Cardiac muscle cell (in vitro differentiated cells and primary cell): ENCODE data around the gene SCTR. TPM values are rescaled to one million over a fixed set of nuclear protein-coding genes. Genes with fewer than 3 reads are reported as not detected.

Experiments used
- DNase-seq, 2 donors: peaks; one replicate each; pipeline versions ENCODE4 v3.0.0 to v3.0.0-alpha.2; 2010 to 2017; ENCODE audit warnings: low read depth in 1 of 2, low spot score in 1 of 2
- H3K27ac ChIP-seq: fragments of 200-600 bp; sonication (generic); 2 replicates; pipeline ENCODE4 v1.5.1; 2016
- H3K27me3 ChIP-seq: fragments of 200-600 bp; sonication (generic); 2 replicates; pipeline ENCODE4 v1.6.0; 2016; ENCODE audit warnings: control low read depth
- H3K36me3 ChIP-seq: fragments of 200-600 bp; sonication (generic); 2 replicates; pipeline ENCODE4 v1.5.1; 2016; ENCODE audit warnings: control low read depth
- H3K4me1 ChIP-seq: fragments of 200-600 bp; sonication (generic); 2 replicates; pipeline ENCODE4 v1.8.1; 2017; ENCODE audit warnings: low read depth, mild to moderate bottlenecking, mixed run types
- H3K4me3 ChIP-seq: fragments of 200-600 bp; sonication (generic); 2 replicates; pipeline ENCODE4 v1.5.1; 2016; ENCODE audit warnings: mild to moderate bottlenecking
- H3K9me3 ChIP-seq: fragments of 200-600 bp; sonication (generic); 2 replicates; pipeline ENCODE4 v1.5.1; 2017; ENCODE audit warnings: low read depth, mild to moderate bottlenecking, control low read depth
- polyA plus RNA-seq: library from polyadenylated mRNA; unstranded; fragments of >200 nt; fragmentation: Nextera tagmentation; extraction: Ambion mirVana; gene quantifications from 2 replicates; pipeline ENCODE4 v1.2.1, GENCODE V29; 2016
- total RNA-seq: library from RNA; depleted of rRNA; stranded (reverse); fragments of >200 nt; gene quantifications from 2 replicates; pipeline ENCODE4 v1.2.3, GENCODE V29; 2016
- TF ChIP-seq, protein P1 (sequence below): IDR thresholded peaks from 2 replicates; pipeline ENCODE4 v1.5.1; 2012; ENCODE audit warnings: low read depth, mild to moderate bottlenecking, low read length

SCTR gene
- total and polyA plus RNA-seq, 2 experiments from 2014 or later, result 0.09 TPM; not detected in 1

DNA sequence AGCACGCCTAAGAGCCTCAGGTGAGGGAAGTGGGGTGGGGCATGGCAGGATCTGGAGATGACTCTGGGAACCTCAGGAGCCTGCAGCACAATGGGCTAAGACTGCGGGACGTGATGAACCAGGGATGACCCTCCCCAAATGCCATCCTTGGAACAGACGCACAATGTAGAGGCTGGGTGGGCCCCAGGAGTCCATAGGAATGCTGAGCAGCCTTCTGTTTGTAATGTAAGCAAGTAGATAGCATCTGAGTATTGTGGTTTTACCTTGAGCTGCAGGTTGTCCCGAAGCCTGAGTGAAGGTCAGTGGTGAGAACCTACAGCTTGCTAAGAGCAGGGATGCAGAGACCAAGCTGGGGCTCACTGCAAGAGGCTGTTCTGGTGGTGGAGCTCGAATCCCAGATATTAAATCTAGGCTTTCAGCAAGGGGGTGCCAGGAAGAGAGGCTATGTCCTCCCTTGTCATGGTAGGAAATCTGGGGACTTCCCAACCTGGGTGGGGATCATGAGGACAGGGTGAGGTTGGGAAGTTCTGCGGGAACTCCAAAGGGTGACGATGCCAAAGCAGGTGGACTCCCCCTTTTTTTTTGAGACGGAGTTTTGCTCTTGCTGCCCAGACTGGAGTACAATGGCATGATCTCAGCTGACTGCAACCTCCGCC lies 5.8 kb downstream of the SCTR start:
- Histone ChIP-seq H3K36me3 (no peaks in the 10 kb centered on the region), H3K4me1 (no peaks in the 10 kb centered on the region), H3K9me3 (no peaks in the 10 kb centered on the region), H3K27me3 (peaks cover 32% of the 10 kb centered on the region), H3K4me3 (no peak overlapping the region), H3K27ac (no peak overlapping the region)
- TF ChIP-seq, protein P1, sequence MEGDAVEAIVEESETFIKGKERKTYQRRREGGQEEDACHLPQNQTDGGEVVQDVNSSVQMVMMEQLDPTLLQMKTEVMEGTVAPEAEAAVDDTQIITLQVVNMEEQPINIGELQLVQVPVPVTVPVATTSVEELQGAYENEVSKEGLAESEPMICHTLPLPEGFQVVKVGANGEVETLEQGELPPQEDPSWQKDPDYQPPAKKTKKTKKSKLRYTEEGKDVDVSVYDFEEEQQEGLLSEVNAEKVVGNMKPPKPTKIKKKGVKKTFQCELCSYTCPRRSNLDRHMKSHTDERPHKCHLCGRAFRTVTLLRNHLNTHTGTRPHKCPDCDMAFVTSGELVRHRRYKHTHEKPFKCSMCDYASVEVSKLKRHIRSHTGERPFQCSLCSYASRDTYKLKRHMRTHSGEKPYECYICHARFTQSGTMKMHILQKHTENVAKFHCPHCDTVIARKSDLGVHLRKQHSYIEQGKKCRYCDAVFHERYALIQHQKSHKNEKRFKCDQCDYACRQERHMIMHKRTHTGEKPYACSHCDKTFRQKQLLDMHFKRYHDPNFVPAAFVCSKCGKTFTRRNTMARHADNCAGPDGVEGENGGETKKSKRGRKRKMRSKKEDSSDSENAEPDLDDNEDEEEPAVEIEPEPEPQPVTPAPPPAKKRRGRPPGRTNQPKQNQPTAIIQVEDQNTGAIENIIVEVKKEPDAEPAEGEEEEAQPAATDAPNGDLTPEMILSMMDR, result no peak
- DNase-seq, result no peak

DNA sequence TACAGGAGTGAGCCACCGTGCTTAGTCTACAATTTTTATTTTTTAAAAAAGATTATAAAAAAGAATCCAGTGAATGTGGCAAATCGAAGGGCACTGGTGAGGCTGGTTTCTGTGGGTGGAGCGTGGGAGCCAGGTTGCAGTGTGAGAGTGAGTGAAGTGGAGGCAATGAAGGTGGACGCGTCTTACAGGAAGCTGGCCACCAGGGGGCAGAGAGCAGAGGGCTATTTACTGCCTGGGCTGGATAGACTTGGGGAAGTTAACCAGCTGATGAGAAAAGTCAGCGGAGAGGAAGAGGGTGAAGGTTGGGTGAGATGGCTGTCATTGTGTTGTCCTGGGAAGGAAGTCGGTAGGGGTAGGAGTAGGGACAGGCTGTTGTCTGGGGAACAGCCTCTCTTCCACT lies 6.8 kb downstream of the SCTR start:
- DNase-seq, result peak; percentile 70 to 77
- no peaks in the 10 kb centered on the region for H3K4me1 ChIP-seq
- no peak overlapping the region for H3K27ac ChIP-seq
- TF ChIP-seq, protein P1, result peak; percentile 90
- no peaks in the 10 kb centered on the region for H3K9me3 ChIP-seq
- H3K4me3 ChIP-seq, result no peak overlapping the region
- peaks cover 21% of the 10 kb centered on the region for H3K27me3 ChIP-seq
- H3K36me3 ChIP-seq, result no peaks in the 10 kb centered on the region

DNA sequence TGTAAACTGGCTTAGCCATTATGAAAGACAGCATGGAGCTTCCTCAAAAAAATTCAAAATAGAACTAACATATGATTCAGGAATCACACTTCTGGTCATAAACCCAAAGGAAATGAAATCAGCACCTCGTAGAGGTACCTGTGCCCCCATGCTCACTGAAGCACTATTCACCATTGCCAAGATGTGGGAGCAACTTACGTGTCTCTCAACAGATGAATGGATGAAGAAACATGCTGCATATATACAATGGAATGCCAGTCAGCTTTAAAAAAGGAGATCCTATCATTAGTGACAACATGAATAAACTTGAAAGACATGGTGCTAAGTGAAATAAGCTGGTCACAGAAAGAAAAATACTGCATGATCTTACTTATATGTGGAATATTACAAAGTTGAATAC lies 8.2 kb downstream of the SCTR start:
- TF ChIP-seq, protein P1, result no peak
- H3K9me3 ChIP-seq, result no peaks in the 10 kb centered on the region
- no peaks in the 10 kb centered on the region for H3K4me1 ChIP-seq
- peaks cover 8% of the 10 kb centered on the region for H3K27me3 ChIP-seq
- no peak for DNase-seq
- no peak overlapping the region for H3K4me3 ChIP-seq
- H3K36me3 ChIP-seq, result no peaks in the 10 kb centered on the region
- H3K27ac ChIP-seq, result no peak overlapping the region

DNA sequence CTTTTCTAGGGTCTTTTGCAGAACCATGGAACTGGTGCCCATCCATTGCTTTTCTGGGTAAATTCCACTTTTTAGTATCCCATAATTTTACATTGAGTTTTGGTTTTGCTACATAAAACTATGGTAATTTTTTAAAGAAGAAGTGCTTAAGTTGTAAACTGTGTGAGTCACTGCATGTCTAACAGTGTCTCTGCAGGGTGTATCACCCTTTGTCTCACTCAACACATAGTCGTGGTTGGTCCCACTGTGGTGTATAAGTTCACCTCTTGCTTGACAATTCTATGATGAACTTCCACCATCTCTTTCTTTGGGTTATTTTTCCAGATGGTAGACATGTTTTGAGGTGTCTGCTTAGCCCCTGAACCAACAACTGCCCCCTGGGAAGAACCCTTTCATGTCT lies 10.5 kb downstream of the SCTR start:
- TF ChIP-seq, protein P1, result no peak
- no peaks in the 10 kb centered on the region for H3K9me3 ChIP-seq
- H3K4me1 ChIP-seq, result no peaks in the 10 kb centered on the region
- H3K4me3 ChIP-seq, result no peak overlapping the region
- no peak for DNase-seq
- H3K36me3 ChIP-seq, result no peaks in the 10 kb centered on the region
- H3K27ac ChIP-seq, result no peak overlapping the region
- H3K27me3 ChIP-seq, result no peaks in the 10 kb centered on the region

DNA sequence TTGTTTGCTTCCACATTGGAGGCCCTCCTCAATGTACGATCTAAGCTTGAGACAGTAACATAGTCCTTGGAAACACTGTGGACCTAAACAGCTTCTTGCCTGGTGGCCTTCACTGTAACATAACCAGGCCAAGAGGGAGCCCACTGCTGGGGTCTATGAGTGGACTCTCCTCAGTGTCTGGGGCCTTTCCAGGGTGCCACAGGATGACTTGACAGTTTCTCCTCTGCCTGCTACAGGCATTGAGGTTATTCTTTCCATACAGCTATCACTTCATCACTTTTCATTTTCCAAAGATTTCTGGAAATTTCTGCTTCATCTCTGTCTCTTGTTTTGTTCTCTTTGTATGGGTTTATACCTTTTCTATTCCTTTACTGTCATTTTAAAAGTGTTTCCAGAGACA lies 11.3 kb downstream of the SCTR start:
- no peaks in the 10 kb centered on the region for H3K4me1 ChIP-seq
- no peaks in the 10 kb centered on the region for H3K9me3 ChIP-seq
- TF ChIP-seq, protein P1, result no peak
- no peaks in the 10 kb centered on the region for H3K27me3 ChIP-seq
- H3K4me3 ChIP-seq, result no peak overlapping the region
- H3K27ac ChIP-seq, result no peak overlapping the region
- DNase-seq, result no peak
- H3K36me3 ChIP-seq, result no peaks in the 10 kb centered on the region
